H1 (cell line): Measurements from ENCODE around the gene LACTB. TPM values are rescaled to one million over a fixed set of nuclear protein-coding genes. Genes with fewer than 3 reads are reported as not detected.

Source experiments
- ATF3 ChIP-seq: IDR thresholded peaks from 2 replicates; pipeline ENCODE4 v1.6.1; 2011; ENCODE audit warnings: low read depth, mild to moderate bottlenecking, low read length; ENCODE audit not compliant: insufficient read depth
- BCL11A ChIP-seq, 2 experiments: IDR thresholded peaks; one replicate each; pipeline ENCODE4 v1.6.1; 2011; ENCODE audit warnings: low read depth in 2 of 2, low read length in 2 of 2, mild to moderate bottlenecking in 2 of 2
- CBX5 ChIP-seq: fragments of 300-800, 300-1000 bp; sonication (generic); IDR thresholded peaks from 2 replicates; pipeline ENCODE4 v1.7.1; 2016; ENCODE audit warnings: antibody characterized with exemption, low read length, low read depth
- CHD2 ChIP-seq: IDR thresholded peaks from 2 replicates; pipeline ENCODE4 v1.6.1; 2012; ENCODE audit warnings: low read length, improper control_type of control experiment
- CHD7 ChIP-seq: fragments of 300-600 bp; sonication (generic); IDR thresholded peaks from 2 replicates; pipeline ENCODE4 v1.7.1; 2012; ENCODE audit warnings: low read length, moderate library complexity, mild to moderate bottlenecking, inconsistent platforms; ENCODE audit not compliant: insufficient replicate concordance
- EZH2 ChIP-seq: fragments of 200-600 bp; sonication (generic); IDR thresholded peaks from 2 replicates; pipeline ENCODE4 v1.7.1; 2012; ENCODE audit warnings: low read depth, mild to moderate bottlenecking, moderate library complexity, low read length, inconsistent platforms; ENCODE audit not compliant: severe bottlenecking
- TAF1 ChIP-seq: IDR thresholded peaks from 2 replicates; pipeline ENCODE4 v1.6.1; 2011; ENCODE audit warnings: mild to moderate bottlenecking, low read depth, low read length
- USF2 ChIP-seq: IDR thresholded peaks from 2 replicates; pipeline ENCODE4 v1.6.1; 2011; ENCODE audit warnings: low read length, improper control_type of control experiment
- polyA plus RNA-seq, 7 experiments: library from polyadenylated mRNA; depleted of rRNA in 3 of 7; stranded (reverse) in 5 of 7; unstranded in 2 of 7; fragments of >200 nt in 5 of 7; fragments of 200-250 nt in 2 of 7; gene quantifications; 1 replicate in 5 of 7; 2 replicates in 1 of 7; 4 replicates in 1 of 7; pipeline versions ENCODE4 v1.2.1 to v1.2.3, GENCODE V29; 2011 to 2013; ENCODE audit warnings: missing spikeins in 2 of 7, mixed read lengths in 2 of 7
- total RNA-seq: library from RNA; stranded (reverse); fragmentation: NEBNext Ultra II Directional; extraction: Animal tissue kit (Norgen Biotek cat#: 25700); gene quantifications from 2 replicates; pipeline ENCODE4 v1.2.1, GENCODE V29; 2021

Gene LACTB
- total and polyA plus RNA-seq, 2 of the 8 experiments (the other 6 are each of a cell fraction or from before 2014, with no cell fraction given), result 5.8 to 14.9 TPM

- TF ChIP-seq CHD7, result no peak
- TF ChIP-seq TAF1, result 0 out of 2 replicates have a peak, but pooled peaks have one; percentile 38
- no peak for TF ChIP-seq ATF3
- no peak for TF ChIP-seq EZH2
- no peak for TF ChIP-seq USF2
- no peak for TF ChIP-seq BCL11A (IDR thresholded peaks at IDR 0.05; ENCODE audit: low read depth in 2 of 2, low read length in 2 of 2)
- TF ChIP-seq CBX5, result no peak
- no peak for TF ChIP-seq CHD2
Observed at GRCh38 chr15:63122002-63122875, 578 bp downstream of the LACTB start (continued).
